ENCODE results near the gene NCS1.
"Not testable (repeated sequence)": the region's sequence is repeated elsewhere in the genome, so short reads cannot be mapped to it uniquely, and the experiment has no call there.

Gene NCS1

DNA sequence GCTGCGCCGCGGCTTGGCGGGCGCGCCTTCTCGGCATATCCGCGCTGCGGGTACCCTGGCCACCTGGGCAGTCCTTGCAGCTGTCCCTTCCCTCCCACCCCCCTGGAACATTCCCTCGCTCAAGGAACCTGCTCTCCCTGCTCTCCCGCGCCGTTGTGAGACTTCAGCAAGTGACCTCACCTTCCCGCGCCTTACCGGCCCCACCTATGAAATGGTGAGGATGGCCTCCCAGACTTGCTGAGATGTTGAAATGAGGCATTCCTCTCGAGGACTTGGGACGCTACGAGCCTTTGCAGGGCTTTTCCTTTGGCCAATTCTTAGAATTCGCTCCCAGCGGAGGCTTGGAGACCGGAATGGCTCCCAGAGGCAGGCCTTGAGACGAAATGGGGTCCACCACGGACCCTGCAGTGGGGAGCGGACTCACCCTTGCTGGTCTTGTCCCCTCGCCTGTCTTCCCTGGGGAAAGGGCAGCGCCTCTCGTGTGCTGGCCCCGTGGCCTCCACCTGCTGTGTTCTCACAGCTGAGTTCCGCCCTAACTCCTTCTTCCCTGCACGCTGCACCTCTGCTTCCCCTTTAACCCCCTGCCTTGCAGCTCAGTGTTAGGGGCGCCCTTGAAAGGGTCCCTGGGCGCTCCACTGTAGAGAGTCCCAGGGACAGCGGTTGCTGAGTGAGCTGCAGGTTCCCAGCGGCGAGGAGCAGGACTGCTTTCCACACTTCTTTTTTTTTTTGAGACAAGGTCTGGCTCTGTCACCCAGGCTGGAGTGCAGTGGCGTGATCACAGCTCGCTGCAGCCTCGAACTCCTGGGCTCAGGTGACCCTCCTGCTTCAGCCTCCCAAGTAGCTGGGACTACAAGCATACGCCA lies 94.3 kb downstream of the NCS1 start:
- DNase-seq, result no peak

DNA sequence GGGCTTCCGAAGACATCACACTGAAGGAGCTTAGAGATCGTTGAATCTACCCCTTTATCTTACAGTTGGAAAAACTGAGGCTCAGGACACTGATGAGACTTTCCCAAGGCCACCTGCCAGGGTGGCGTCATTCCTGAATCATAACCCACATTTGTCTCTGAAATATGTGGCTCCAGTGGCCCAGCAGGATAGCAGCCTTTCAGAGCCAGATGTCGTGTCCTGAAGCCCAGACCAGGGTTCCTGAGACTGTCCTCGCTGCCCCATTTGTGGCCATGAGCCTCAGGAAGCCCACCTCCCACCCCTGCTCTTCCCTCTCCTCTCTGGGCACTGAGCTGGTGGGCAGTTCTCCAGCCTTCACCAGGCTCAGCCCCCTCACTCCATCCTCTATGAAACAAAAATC lies 95.7 kb downstream of the NCS1 start:
- DNase-seq, result no peak

DNA sequence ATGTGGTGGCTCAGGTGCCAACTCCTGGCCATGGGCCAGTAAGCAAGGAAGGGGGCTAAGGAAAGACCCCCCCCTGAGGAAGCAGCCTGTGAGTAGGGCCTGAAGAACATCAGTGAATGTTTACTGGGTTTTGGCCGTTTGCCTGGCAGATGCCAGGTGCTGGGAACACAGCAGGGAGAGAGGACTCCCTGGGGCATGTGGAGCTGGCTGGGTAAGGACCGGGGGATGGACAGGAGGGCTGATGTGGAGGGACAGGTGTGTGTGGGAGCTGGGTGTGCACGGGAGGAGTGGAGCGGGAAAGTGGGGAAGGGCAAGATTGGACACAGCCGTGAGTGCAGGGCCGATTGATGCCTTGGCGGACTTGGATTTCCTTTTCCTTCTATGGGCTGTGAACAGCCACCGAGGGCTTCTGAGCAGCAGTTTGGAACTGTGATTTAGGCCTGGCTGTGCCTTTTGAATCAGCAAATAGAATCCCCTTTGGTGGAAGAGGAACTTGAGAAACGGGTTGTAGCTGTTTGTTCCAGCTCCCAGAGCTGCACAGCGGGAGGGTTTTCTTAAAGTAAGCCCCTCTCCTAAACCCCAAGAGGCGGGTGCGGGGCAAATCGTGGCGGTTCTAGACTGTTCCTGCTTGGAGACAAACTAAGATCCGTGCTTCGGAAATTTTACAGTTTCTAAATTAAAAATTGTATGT lies 96.5 kb downstream of the NCS1 start:
- no peak for DNase-seq

DNA sequence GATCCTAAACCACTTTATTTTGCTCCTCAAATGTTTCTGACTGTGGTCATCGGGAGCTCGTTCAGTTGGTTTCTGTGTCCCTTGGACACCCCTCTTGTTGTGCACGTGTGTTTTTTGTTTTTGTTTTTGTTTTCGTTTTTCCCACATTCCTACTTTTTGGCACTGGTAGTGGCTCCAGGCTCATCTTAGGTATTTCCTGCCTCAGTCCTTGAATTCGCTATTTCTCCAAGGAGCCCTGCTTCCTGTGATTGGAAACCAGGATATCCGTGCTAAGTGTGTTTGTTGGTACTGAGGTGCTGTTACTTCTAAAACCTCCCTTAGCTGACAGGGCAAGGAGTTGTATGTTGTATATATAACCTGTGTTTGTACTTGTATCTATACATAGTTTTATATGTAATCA lies 99.3 kb downstream of the NCS1 start:
- DNase-seq, result no peak

DNA sequence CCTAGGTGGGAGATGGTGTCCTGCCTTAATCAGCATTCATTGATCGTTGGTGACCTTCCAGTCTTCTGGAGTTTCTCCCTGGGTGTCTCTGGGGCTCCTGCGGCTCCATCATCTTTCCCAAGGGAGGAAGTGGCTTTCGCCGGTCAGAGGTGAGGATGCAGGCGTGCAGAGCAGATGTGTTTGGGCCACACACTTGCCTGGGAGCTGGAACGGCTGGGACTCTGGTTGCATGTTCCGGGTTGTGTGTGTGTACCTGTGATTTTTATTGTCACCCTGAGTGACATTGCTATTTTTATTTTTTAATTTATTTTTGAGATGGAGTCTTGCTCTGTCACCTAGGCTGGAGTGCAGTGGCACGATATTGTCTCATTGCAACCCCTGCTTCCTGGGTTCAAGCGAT lies 103.0 kb downstream of the NCS1 start:
- no peak for DNase-seq

DNA sequence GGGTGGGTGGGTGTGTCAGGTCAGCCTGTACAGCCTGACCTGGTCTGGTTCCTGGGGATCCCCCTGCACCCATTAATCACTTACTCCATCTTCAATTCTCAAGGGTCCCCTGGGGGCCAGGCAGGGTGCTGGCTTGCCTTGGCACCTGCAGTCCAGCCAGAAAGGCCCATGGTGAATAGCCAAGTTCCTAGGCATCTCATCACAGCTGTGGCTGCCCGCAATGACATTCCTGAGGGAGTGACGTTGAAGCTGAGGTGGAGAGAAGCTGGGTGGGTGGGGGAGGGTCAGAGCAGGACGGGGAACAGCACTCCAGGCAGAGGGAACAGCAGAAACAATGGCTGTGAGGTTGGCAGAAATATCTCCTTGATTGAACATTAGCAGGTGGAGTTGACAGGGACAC lies 103.9 kb downstream of the NCS1 start:
- DNase-seq, result no peak

DNA sequence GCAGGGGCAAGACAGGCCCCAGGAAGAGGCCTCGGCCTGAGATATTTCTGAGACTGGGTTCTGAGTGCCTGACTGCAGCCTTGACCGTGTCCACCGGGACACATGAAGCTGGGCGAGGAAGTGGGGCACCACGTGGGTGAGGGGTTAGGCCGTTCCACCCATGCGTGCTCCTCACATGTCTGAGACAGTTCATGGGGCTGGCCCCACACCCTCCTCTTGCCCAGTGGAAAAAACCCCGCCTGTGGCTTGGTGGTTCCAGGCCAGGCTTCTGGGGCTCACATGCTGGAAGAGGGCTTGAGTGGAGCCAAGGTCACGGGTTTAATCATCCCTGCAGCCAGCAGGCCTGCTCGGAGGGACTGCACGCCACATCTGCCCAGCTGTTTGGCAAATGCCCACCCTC lies 104.8 kb downstream of the NCS1 start:
- no peak for DNase-seq

DNA sequence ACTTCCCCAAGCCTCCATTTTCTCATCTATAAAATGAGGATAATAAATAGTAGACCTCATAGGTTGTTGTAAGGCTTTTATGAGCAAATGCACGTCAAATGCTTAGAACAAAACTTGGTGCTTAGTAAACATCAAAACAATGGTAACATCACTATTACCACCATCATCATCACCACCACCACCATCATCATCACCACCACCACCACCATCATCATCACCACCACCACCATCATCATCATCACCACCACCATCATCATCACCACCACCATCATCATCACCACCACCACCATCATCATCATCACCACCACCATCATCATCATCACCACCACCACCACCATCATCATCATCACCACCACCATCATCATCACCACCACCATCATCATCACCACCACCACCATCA lies 105.3 kb downstream of the NCS1 start:
- not testable (repeated sequence) for DNase-seq

DNA sequence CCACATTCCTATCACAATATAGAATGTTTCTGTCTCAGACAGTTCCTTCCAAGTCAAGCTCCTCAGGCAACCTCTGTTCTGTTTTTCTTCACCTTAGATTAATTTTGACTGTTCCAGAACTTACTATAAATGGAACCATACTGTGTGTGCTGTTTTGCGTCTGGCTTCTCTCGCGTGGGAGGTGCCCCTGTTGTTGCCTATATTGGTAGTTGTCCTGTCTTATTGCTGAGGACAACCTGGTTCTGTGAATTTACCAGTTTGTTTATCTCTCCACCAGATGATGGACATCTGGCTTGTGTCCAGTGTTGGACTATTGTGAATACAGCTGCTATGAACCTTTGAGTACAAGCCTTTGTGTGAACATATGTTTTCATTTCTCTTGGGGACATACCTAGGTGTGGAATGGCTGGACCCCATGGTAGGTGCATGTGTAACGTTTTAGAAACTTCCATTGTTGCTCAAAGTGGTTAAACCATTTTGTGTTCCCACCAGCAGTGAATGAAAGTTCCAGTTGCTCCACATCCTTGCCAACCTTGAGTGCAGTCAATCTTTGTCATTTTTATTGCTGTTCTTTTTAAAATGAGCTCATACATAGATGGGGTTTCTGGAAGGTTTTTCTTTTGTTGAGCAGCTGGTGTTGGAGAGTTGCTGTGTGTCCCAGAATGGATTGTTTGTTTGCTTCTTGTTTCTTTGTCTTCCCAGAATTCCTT lies 111.5 kb downstream of the NCS1 start:
- DNase-seq, result no peak

DNA sequence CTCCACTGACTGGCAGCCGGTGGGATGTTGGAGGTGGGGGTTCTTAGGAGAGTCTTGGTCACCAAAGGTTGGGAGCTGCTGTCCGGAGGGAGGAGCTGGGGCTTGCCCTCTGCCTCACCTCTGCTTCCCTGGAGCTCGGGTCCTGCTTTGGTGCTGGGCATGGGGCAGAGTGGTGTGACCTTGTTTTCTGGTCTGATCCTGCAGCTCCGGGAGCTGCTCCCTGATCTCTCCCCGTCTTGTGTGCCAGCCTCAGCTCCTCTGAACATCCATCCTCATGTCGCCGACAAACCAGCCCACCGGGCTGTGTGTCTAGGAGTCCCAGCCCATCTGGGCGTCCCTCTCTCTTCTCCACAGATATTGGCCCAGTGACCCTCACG lies 112.0 kb downstream of the NCS1 start:
- no peak for DNase-seq

DNA sequence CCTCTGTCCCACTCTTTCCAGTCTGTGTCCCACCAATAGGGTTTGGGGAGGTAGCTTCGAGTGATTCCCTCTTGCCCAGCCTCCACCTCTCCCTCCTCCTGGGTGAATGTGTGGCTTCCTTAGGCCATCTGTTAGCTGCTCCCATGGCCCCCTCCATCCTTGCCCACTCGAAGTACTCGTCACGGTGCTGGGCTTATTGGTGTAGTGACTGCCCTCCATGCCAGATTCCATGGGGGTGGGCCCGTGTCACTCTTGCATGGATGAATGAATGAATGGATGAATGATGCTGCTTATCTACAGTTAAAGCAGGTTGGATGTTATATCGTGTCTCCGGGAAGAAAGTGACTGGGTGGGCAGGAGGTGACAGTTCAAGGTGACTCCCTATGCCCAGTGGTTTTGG lies 112.5 kb downstream of the NCS1 start:
- DNase-seq, result no peak

DNA sequence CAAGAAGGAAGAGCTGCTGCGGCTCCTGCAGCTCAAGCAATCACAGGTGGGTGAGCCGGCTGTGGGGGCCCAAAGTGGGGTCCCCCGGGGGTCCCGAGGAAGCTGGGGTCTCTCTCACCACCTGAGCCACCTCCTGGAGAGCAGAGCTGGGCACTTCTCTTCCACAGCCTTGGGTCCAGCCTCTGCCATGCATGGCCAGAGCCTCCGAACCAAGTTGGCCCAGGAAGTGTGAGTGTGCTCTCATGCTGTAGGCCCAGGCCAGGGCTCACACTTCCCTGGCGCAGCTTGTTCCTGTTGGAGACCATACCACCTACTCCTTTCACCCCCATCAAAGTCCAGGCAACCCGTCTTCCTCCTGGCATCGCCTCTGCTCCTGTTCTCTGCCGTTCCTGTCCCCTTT lies 113.1 kb downstream of the NCS1 start:
- no peak for DNase-seq

DNA sequence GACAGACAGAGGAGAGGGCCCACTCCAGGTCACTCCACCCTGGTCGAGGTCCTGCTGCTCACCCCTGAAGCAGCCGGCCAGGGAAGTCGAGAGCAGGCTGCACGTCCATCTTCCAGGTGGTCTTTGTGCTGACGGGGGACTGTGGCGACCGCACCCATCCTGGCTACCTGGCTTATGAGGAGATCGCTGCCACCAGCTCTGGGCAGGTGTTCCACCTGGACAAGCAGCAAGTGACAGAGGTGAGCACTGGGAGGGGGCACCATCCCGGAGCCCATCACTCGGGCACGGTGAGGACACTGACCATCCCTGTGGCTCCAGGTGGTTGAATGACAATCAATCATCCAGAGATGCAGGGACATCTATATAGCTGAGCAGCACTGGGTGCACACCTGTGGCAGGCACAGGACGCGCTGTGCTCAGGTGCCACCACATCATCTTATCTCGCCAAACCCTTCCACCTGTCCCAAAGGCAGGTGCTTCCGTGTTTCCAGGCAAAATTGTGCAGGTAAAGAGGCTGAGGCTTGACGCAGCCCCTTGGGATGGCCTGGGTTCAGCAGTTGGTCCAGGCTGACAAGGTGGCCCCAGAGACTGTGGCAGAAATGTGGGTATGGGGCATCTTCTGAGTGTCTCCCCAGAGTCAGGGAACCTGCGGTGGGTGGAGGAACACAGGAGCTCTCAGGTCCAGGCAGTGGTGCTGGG lies 114.0 kb downstream of the NCS1 start:
- no peak for DNase-seq
